ENCODE data around the gene XIAP.
"Not testable (repeated sequence)": the region's sequence is repeated elsewhere in the genome, so short reads cannot be mapped to it uniquely, and the experiment has no call there.

The XIAP gene

DNA sequence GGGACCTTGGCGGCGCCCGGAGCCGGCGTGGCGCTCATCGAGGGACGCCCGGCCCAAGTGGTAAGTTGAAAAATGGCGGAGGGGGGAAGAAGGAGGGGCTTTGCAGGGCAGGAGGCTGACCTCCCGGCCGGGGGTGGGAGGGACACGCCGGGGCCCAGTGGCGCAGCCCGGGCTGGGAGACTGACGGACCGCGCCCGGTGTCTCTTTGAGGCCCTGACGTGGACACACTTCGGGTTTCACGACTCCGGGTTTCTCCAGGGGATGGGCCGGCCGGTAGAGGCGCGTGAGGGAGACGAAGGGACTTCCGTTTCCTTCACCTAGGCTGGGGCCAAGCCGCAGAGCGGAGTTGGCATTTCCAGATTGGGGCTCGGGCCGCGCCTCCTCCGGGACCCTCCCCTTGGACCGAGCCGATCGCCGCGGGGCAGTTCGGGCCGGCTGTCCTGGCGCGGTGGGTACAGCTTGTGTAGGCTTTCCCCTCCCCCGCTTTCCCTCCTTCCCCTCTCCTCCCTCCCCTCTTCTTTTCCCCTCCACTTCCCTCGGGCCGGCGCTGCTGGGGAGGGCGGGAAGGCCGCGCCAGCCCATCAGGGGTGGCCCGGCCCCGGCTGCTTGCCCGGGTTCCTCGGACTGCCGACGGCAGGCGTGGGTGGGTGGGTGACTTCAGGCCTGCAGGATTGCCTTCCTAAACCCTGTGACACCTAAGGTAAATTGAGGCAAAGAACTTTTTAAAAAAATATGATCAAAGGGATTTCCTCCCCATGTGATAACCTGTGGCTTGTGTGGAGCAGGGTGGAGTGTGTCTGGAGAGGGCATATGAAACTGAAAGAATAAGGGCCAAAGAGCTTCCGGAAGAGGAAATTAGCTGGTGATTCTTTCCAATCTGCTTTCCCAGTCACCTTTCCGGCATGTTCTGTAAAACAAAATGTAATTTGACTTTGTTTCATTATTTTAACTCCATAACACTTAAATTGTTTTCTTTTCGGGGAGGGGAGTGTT is at the start of gene XIAP:
Gene XIAP, plus strand, starts transcription at position 208 of the 993 bp plus-strand sequence. CDS start 25,610 bp downstream, outside the sequence.
- peak; percentile 59 for DNase-seq

DNA sequence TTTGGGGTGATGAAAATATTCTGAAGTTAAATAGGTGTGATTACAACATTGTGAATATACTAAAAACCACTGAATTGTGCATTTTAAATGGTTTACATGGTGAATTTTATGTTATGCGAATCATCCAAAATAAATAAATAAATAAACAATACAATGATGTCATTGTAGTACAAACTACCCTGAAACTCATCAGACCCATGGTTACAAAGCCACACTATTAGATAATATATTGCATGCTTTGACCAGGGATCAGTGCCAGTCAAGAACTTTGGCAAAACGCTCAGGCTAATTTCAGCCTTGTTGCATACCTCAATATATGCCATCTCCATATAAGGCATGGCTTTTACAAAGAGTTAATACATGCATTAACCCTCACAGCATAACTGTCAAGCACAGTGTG is 45.5 kb upstream of the XIAP start:
- DNase-seq, result no peak

DNA sequence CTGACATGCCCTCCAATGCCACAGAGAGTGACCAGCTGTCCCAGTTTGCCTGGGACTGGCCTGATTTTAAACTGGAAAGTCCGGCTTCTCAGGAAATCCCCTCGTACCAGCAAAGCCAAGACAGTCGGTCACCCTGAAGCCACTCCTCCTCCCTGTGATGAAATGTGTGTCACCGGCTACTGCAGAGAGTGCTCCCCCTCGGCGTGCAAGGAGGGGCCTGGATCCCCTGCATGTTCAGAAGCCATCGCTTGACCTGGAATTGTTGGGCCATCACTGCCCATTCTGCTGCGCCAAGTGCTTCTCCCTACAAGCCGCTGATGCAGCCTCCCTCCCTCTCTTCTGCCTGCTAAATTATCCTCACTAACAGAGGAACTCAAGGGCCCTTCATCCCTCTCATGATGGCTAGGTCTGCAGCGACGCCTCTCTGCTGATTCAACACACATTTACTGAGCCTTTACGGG is 44.9 kb upstream of the XIAP start:
- not testable (repeated sequence) for DNase-seq

GRCh38 chrX:123817288-123817894 is 42.5 kb upstream of the XIAP start:
- no peak for DNase-seq

DNA sequence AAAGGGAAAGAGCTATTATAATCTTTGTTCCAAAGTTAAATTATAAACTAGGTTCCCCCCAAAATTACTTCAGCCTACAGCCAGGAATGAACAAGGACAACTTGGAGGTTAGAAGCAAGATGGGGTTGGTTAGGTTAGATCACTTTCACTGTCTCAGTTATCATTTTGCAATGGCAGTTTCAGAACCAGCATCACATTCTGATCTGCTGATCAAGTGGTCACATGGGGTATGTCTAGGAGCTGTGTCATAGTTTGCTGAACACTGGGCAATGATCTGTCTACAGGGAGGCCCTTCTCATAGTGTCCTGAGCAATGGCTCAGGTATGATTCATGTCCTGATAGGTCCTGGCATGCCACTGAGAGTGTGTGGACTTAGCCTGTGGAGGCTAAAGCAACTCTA is 41.6 kb upstream of the XIAP start:
- no peak for DNase-seq

DNA sequence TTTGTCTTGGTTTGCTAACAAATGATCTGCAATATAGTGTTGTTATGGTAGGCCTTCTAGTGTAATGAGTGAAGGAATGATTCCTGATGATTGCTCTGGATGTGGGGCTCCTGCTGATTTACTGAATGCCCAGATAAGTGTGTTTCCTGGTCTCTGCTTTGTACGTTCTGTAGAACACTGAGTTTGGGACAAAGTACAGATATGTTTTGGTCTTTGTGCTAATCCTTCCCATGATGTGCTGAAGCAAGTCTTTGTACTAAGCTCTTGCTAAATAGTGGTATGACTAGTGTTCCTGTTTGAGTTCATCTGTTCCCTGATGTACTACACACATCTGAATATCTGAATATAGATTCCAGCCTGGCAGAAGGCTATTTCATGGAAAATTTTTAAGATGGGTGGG is 36.9 kb upstream of the XIAP start:
- no peak for DNase-seq

- DNase-seq, result no peak
Observed at GRCh38 chrX:123830309-123830708, 29.5 kb upstream of the XIAP start.

- DNase-seq, result peak; percentile 33
Observed at GRCh38 chrX:123833387-123833786, 26.5 kb upstream of the XIAP start.

DNA sequence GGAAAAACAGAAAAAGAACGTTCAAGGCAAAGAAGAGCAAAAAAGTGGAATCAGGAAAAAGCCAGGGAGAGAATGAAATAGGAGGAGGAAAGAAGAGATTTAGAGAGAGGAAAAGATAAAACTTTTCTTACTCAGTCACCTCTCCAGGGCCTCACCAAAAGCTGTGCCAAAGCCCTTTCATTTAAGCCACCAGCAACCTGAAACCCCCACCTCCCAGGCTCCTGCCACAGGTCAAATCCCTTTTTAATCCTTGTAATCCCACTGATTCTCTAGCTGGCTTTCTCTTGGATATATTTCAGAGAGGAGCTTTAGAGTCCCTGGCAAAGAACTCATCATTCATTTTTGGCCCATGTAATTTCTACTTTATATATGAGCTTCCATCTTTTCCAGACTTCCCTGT is 25.7 kb upstream of the XIAP start:
- DNase-seq, result no peak

DNA sequence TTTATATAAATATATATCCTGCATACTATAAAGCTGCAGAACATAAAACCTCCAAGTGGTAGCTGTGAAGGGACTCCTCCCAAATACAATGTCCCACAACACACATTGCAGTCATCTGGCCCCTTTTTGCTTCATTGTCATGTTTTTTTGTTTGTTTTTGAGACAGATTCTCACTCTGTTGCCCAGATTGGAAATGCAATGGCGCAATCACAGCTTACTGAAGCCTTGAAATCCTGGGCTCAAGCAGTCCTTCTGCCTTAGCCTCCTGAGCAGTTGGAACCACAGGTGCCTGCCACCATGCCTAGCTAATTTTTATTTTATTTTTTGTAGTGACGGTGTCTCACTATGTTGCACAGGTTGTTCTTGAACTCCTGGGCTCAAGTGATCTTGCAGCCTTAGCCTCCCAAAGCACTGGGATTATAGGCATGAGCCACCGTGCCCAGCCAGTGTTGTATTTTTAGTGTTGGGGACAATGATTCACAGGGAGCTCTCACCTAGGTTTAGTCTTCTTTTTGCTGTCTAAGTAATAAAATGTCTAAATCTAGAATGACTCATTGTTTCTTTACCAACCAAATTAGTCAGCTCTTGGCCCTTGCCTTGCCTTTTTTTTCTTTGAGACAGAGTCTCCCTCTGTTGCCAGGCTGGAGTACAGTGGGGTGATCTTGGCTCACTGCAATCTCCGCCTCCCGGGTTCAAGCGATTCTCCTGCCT is 24.0 kb upstream of the XIAP start:
- DNase-seq, result no peak

GRCh38 chrX:123845129-123845528 is 14.7 kb upstream of the XIAP start:
- not testable (repeated sequence) for DNase-seq

DNA sequence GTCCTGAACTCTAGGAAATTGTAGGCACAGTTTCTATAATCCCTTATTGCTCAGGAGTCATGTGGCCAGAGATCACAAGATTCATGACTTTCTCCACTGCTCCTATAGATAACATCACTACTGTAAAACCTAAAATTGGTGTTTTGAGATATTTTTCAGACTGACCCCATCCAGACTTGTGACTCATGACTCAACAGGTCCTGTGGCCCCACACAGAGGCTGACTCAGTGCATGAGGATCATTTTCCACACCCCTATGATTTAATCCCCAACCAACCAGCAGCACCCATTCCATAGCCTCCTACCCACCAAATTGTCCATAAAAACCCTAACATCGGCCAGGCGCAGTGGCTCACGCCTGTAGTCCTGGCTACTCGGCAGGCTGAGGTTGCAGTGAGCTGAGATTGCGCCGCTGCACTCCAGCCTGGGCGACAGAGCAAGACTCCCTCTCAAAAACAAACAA is 13.2 kb upstream of the XIAP start:
- DNase-seq, result no peak

DNA sequence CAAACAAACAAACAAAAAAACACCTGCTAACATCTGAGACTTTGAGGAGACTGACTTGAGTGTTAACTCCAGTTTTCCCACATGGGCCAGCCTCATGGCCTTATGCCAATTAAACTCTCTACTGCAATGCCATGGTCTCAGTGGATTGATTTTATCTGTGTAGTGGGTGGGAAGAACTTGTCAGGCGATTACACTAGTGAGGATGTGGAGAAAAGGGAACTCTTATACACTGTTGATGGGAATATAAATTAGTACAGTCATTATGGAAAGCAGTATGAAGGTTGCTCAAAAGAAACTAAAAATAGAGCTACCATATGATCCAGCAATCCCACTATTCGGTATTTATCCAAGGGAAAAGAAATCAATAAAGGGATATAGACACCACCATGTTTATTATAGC is 12.8 kb upstream of the XIAP start:
- DNase-seq, result no peak

GRCh38 chrX:123849096-123849495 is 10.8 kb upstream of the XIAP start:
- no peak for DNase-seq

- not testable (repeated sequence) for DNase-seq
Observed at GRCh38 chrX:123849906-123850305, 9.9 kb upstream of the XIAP start.

- DNase-seq, result no peak
Observed at GRCh38 chrX:123851079-123851478, 8.8 kb upstream of the XIAP start.

DNA sequence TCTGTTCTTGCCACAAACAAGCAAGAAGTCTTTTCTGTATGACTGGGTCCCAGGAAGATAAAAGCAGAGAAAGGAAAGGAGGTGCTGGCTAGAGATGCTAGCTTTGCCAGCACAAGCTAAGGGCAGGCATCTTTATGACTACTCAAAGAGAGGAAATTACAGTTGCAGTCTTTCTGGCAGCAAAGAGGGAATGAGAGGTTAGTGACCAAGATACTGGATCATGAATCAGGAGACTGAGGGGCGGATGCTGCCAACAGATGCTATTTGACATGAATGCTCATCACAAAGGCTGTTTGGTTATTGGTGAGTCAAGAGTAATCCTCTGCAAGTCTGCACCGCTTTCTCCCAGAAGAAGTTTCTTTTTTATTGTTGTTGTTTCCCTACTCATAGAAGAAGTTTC is 5.5 kb upstream of the XIAP start:
- no peak for DNase-seq

- no peak for DNase-seq
Observed at GRCh38 chrX:123859409-123859845, 426 bp upstream of the XIAP start.

DNA sequence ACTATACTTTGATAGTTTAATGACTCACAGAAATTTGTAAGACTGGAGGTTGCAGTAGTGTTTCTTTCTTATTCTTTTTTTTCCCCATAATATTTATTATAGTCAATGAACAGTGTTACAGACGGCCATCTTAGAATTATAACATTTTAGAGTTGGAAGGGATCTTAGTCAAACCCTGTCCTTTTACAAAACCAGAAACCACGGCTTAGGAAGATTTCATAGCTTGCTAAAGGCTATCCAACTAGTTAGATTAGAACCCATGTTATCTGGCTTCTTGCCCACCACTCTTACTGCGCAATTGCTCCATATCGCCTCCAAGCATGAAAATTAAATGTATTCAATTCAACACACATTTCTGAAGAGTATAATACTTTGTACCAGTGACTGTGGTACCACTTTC is 1.1 kb downstream of the XIAP start:
- no peak for DNase-seq

- DNase-seq, result no peak
Observed at GRCh38 chrX:123869488-123869887, 9.6 kb downstream of the XIAP start.

DNA sequence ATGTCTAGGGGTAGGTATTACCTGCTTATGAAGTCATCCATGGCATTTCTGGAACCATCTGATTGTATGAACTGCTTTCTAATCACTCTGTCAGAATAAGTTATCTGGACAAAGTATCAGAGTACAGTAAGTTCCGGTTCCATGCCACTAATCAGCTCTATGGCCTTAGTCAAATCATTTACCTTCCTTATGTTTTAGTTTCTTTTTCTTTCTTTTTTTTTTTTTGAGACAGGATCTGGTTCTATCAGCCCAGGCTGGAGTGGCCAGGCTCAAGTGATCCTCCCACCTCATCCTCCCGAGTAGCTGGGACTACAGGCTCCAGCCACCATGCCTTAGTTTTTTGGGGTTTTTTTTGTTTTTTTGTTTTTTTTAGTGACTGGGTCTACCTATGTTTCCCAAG is 11.5 kb downstream of the XIAP start:
- DNase-seq, result no peak

DNA sequence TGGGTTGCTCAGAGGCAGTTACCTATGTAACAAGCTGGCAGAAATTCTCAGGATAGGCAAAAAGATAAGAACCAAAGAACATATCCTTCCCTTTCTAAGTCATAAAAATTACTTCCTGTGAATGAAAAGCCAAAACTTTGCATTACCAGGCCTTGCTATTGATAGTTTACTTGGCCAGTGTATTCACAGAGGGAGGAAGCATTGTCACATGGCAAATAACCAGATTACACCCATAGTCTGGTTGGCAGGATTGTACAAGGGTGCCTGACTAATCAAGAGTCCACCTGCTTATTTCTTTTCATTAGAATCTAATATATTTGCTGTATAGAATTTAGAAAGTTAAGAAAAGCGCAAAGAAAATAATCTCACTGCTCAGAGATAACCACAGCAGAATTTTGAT is 14.1 kb downstream of the XIAP start:
- no peak for DNase-seq

- DNase-seq, result no peak
Observed at GRCh38 chrX:123876177-123876576, 16.3 kb downstream of the XIAP start.

Data from activated effector memory CD4-positive, alpha-beta T cell treated with Interleukin-2 at 50 U/mL for 16 hours (primary cell).